Vagina (tissue), 2 donors: ENCODE data around the gene ING2.

Experiments
- POLR2A ChIP-seq, 2 donors: fragments of 450-650 bp; IDR thresholded peaks; one replicate each; pipeline ENCODE4 v1.6.1; 2017; ENCODE audit warnings: antibody characterized with exemption in 2 of 2, mild to moderate bottlenecking in 2 of 2, moderate library complexity in 2 of 2
- TF ChIP-seq, protein P1 (sequence below), 3 experiments: fragments of 450-650 bp in 2 of 3; fragments of 200-600 bp in 1 of 3; sonication (generic) in 1 of 3; IDR thresholded peaks; one replicate each; pipeline ENCODE4 v1.5.1; 2017 to 2019; ENCODE audit warnings: antibody characterized with exemption in 3 of 3, mild to moderate bottlenecking in 2 of 3, moderate library complexity in 2 of 3

DNA sequence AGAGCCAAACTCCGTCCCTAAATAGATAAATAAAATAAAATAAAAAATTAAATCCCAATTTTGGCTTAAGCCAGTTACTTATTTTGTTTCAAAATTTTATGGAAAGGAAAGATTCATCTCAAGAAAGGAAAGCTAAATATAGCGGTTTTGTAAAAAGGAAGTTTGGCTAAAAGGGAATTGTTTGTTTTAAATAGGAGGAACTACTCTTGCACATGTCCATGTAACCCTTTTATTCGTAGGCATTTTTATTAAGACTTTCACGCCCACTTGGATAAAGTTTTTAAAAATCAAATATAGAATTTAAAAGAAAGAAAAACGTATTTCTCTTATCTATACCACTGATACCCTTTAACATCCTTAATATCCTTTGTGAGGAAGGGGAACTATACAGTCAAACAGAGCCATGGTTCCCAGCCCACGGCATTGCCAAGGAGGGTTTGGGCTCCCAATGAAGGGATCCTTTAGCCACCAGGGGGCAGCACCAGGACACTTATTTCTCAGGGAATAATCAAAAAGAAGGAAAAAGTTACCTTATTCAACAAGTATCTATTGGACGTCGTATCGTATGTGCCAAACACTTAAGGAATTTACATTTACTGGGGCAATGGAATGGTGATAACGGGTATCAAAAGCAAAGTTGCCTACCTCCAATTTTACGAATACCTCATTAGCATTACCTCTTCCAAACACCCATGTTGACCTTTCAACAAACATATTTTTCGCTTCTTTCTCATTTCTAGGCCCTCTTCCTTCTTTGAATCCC lies 32.7 kb upstream of the ING2 start:
- no peak for TF ChIP-seq POLR2A (IDR thresholded peaks at IDR 0.05)
- TF ChIP-seq, protein P1, sequence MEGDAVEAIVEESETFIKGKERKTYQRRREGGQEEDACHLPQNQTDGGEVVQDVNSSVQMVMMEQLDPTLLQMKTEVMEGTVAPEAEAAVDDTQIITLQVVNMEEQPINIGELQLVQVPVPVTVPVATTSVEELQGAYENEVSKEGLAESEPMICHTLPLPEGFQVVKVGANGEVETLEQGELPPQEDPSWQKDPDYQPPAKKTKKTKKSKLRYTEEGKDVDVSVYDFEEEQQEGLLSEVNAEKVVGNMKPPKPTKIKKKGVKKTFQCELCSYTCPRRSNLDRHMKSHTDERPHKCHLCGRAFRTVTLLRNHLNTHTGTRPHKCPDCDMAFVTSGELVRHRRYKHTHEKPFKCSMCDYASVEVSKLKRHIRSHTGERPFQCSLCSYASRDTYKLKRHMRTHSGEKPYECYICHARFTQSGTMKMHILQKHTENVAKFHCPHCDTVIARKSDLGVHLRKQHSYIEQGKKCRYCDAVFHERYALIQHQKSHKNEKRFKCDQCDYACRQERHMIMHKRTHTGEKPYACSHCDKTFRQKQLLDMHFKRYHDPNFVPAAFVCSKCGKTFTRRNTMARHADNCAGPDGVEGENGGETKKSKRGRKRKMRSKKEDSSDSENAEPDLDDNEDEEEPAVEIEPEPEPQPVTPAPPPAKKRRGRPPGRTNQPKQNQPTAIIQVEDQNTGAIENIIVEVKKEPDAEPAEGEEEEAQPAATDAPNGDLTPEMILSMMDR (IDR thresholded peaks at IDR 0.05) = peak; percentile 78 to 86 (median 81)
